Activated CD4-positive, alpha-beta T cell treated with anti-CD3 and anti-CD28 coated beads for 1 hour (primary cell): ENCODE results near the gene EMC9.
A peak's percentile ranks its signal among the peaks of the same experiment; 100 is the strongest.

Experiments
- DNase-seq: peaks from one replicate; pipeline ENCODE4 v3.0.0-alpha.2; 2020

The EMC9 gene

DNA sequence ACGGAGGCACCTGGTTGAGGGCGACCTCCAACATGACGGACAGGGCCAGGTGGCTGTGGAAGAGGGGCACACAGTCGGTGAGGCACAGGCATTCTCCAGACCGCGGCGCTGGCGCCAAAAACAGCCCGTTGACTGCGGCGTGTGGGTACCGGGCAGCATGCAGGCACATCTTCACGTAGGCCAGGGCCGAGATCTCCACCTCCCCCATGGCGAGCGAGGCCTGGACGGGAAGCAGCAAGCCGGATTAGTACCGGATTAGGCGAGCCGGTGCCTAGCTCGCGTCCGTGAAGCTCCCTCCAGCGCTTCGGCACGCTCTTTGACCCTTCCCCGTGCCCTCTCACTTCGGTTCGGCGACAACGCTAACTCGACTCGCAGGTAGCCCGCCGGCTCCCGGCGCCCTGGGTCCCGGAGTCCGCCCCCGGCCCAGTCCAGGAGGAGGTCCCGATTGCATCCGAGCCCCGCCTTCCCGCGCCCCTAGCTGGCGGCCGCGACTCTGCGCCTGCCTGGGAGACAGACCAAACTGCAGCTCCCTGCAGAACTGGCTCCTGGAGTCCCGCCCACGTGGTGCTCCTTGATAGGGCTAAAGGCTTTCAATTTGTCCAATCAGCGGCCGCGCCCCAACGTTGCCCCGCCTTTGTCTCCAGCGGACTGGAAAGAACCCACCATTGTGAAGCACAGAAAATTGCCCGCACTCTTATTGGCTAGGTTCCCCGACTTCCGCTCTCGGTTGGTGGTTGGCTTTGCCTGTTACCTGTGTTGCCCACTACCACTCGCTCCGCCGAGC lies at the start of gene EMC9:
Gene EMC9, minus strand, starts transcription at position 495 of the 784 bp plus-strand sequence. Its CDS starts 287 bp downstream, at position 208.
- peak; percentile 99 for DNase-seq

DNA sequence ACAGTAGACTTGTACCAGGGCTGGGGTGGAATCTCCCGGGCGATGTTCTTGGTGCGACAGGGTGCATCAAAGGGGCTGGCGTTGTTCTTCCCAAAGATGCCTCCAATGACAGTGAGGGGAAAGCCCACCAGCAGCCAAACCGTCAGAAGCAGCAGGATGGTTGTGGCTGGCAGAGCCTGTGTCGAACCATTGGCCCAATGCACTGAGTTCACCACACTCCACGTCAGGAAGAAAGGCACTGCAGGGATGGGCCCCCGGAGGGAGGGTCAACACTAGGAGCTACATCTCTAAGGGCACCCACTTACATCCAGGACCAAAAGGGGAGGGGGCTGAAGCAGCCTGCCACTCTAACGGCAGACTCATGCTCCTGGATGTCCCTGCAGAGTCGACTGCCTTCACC lies 49.0 kb upstream of the EMC9 start:
- DNase-seq, result no peak

DNA sequence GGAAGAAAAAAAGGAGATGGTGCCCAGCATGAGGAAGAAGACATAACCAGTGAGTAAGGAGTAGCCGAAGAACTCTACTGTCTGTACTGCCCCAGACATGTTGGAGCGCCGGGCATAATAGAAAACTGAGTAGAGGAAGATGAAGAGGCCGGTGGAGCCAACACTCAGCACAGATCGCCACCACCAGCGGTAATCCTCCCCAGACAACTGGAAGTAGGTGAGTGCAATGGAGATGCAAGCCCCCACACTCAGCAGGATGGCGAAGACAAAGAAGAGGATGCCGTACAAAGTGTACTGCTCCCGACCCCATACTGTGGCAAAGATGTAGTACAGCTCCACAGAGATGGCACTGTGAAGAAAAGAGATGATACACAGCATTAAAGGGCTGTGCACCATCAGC lies 48.1 kb upstream of the EMC9 start:
- no peak for DNase-seq

DNA sequence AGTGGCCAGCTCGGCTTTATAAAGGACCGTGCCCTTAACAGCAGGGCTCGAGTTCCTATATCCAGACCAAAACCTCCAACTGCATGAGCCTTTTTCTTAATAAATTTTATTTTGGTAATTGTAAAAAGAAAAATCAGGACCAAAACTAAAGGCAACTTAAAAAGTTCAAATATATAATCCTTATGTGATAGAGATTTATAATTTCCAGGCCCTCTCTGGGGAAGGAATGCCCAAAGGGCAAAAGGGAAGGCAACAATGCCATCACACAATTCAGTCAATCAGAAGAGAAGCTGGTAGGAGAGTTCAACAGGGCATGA lies 47.6 kb upstream of the EMC9 start:
- DNase-seq, result no peak

GRCh38 chr14:24188251-24189058 lies 47.1 kb upstream of the EMC9 start, which contains the start of gene IPO4:
TSS of gene IPO4 (minus strand) at chr14:24188816. CDS start at chr14:24188787, 29 bp downstream.
- DNase-seq, result peak; percentile 94

GRCh38 chr14:24187539-24187915 lies 46.1 kb upstream of the EMC9 start:
- no peak for DNase-seq

- no peak for DNase-seq
Observed at GRCh38 chr14:24186831-24187538, 45.6 kb upstream of the EMC9 start.

- DNase-seq, result no peak
Observed at GRCh38 chr14:24185741-24186140, 44.4 kb upstream of the EMC9 start.

GRCh38 chr14:24185026-24185425 lies 43.6 kb upstream of the EMC9 start:
- no peak for DNase-seq

GRCh38 chr14:24184104-24184970 lies 42.9 kb upstream of the EMC9 start:
- no peak for DNase-seq

GRCh38 chr14:24183014-24183481 lies 41.7 kb upstream of the EMC9 start:
- DNase-seq, result no peak

- no peak for DNase-seq
Observed at GRCh38 chr14:24182110-24182882, 40.9 kb upstream of the EMC9 start.

DNA sequence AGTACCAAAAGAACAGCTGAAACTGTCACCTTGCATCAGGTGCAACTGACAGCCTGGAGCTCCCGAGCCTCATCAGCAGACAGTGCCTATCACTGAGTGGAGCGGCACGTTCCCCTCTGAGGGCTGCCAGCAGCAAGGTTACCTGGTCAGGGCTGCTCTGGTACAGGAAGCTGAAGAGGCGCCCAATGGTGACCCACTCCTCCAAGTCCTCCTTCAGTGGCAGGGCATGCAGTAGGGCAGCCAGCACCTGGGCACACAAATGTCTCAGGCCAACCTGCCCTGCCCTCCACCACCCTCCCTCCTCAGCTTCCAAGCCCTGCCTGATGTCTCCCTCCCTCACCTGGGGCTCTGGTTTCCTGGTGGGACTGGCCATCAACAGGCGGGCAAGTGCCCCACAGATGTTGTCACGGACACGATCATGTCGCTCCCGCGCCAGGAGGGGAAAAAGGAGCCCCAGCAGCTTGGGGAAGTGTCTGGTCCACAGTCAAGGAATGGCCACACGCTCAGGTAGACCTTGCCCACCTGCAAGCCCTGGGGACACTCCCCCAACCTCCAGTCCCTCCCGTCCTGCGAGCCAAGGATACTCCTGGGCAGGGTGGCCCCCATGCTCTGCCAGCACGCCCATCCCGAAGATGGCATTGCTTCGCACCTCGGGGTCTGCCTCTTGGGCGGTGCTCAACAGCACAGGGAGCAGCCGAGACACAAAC lies 40.1 kb upstream of the EMC9 start:
- DNase-seq, result no peak

- DNase-seq, result no peak
Observed at GRCh38 chr14:24179961-24180796, 38.8 kb upstream of the EMC9 start.

DNA sequence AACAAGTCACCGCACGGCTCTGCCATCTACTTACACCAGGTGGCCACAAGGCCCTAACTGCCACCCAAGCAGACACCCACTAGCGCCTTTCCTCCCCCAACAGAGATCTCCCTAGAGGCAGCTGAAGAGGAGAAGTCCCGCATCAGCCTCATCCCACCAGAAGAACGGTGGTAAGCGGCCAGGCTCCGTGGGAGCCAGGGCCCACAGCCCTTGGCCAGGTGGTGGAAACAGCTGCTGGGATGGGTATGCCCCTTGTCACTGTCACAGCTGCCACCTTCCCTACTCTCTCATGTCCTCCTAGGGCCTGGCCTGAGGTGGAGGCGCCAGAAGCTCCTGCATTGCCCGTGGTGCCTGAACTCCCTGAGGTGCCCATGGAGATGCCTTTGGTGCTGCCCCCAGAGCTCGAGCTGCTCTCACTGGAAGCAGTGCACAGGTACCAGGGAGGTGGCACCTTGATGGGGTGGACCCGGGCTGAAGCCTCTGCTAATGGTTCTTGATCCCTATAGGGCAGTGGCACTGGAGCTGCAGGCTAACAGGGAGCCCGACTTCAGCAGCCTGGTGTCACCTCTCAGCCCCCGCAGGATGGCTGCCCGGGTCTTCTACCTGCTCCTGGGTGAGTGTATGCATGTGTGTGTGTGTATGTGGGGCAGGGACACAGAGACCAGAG lies 38.0 kb upstream of the EMC9 start:
- DNase-seq, result no peak

GRCh38 chr14:24178399-24179178 lies 37.2 kb upstream of the EMC9 start:
- no peak for DNase-seq

DNA sequence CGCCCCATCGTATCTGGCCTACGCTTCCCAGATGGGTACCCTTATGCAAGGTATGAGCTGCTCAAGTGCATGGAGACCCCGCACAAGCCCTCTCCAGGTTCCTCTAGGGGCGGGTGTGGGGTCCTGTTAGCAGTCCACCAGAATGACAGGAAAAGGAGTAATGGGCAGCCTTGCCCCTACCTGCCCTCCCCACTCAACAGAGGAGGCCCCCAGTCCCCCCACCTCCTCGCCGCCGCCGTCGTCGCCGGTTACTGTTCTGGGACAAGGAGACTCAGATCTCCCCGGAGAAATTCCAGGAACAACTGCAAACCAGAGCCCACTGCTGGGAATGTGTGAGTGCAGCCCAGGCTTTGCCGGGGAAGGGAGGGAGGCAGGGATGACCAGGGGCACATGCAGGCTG lies 36.5 kb upstream of the EMC9 start:
- no peak for DNase-seq

DNA sequence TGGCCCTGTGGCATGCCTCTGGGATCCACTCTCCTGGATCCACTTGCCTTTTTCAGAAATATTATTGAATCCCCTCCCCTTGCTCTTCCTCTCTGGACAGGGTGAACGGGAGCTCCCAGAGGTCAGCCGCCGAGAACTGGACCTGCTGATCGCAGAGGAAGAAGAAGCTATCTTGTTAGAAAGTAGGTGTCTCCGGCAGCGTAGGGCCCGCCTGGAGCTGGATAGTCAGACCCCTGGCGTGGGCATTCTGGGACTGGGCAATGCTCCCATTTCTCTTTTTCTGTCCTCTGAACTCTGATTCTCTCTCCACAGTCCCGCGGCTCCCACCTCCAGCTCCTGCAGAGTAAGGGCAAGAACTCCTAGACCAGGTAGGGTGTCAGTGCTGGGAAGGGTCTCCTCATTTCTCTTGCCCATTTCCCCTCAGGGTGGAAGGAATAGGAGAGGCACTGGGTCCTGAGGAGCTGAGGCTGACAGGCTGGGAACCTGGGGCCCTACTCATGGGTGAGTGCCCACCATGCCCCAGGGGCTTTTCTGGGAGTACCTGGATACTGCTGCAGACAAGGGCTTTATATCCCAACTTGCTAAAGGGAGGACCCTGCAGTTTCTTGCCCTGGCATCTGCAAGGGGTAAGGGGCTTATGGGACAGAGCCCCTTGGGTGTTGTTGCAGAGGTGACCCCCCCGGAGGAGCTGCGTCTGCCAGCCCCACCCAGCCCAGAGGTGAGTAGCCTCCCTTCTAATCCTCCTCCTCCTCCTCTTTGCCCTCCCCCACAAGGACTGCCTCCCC lies 35.8 kb upstream of the EMC9 start:
- no peak for DNase-seq
